BJ (cell line): ENCODE measurements around the gene INSC. TPM values are rescaled to one million over a fixed set of nuclear protein-coding genes. Genes with fewer than 3 reads are reported as not detected.

Experiments
- CTCF ChIA-PET: fragments of 350-600 bp; formaldehyde crosslinking; extraction: SDS; loops from one replicate; lab custom pipeline; 2021; ENCODE audit warnings: antibody characterized with exemption, inconsistent platforms; lab: Yijun Ruan, JAX
- POLR2A ChIA-PET: fragments of 300-600 bp; sonication (Branson Sonifier 250); formaldehyde crosslinking; extraction: SDS; loops from one replicate; lab custom pipeline; 2021; ENCODE audit warnings: antibody characterized with exemption; lab: Charles Lee
- DNase-seq: peaks from one replicate; pipeline ENCODE4 v3.0.0-alpha.2; 2011; ENCODE audit warnings: low read depth
- H3K27me3 ChIP-seq: 2 replicates; pipeline ENCODE4 v1.6.0; 2011; ENCODE audit warnings: low read length; ENCODE audit not compliant: control insufficient read depth, insufficient read depth
- H3K36me3 ChIP-seq: 2 replicates; pipeline ENCODE4 v1.5.1; 2011; ENCODE audit warnings: low read length; ENCODE audit not compliant: control insufficient read depth, insufficient read depth
- H3K4me3 ChIP-seq: 2 replicates; pipeline ENCODE4 v1.5.1; 2011; ENCODE audit warnings: low read depth, mild to moderate bottlenecking, control low read depth, low read length
- polyA plus RNA-seq: library from polyadenylated mRNA; depleted of rRNA; stranded (reverse); fragments of >200 nt; gene quantifications from 2 replicates; pipeline ENCODE4 v1.2.3, GENCODE V29; 2011
- TF ChIP-seq, protein P1 (sequence below): IDR thresholded peaks from 2 replicates; pipeline ENCODE4 v1.5.1; 2011; ENCODE audit warnings: low read depth, mild to moderate bottlenecking, control low read depth, inconsistent platforms, low read length, moderate library complexity; ENCODE audit not compliant: insufficient read depth

The INSC gene
- polyA plus RNA-seq, 1 experiment = 0.10 TPM

DNA sequence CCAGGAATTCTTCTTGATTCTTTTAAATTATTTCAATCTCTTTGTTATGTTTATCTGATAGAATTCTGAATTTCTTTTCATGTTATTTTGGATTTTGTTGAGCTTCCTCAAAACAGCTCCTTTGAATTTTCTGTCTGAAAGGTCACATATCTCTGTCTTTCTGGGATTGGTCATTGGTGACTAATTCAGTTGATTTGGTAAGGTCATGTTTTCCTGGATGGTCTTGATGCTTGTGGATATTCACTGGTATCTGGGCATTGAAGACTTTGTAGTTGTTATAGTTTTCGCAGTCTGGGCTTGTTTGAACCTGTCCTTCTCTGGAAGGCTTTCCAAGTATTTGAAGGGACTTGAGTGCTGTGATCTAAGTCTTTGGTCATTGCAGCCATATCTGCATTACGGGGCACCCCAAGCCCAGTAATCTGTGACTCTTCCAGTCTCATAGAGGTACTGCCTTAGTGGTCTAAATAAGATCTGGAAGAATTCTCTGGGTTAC is 18.9 kb upstream of the INSC start:
- CTCF ChIA-PET = interaction anchor here (0.7 to 16.0 kb wide), 4 partner anchors 9 to 111 kb away, joined by 3 to 276 read pairs (median 3); partner anchors contain the start of gene CALCB
- H3K4me3 ChIP-seq = no peak overlapping the region
- H3K36me3 ChIP-seq = no peaks in the 10 kb centered on the region
- POLR2A ChIA-PET = no interaction called here
- TF ChIP-seq, protein P1, sequence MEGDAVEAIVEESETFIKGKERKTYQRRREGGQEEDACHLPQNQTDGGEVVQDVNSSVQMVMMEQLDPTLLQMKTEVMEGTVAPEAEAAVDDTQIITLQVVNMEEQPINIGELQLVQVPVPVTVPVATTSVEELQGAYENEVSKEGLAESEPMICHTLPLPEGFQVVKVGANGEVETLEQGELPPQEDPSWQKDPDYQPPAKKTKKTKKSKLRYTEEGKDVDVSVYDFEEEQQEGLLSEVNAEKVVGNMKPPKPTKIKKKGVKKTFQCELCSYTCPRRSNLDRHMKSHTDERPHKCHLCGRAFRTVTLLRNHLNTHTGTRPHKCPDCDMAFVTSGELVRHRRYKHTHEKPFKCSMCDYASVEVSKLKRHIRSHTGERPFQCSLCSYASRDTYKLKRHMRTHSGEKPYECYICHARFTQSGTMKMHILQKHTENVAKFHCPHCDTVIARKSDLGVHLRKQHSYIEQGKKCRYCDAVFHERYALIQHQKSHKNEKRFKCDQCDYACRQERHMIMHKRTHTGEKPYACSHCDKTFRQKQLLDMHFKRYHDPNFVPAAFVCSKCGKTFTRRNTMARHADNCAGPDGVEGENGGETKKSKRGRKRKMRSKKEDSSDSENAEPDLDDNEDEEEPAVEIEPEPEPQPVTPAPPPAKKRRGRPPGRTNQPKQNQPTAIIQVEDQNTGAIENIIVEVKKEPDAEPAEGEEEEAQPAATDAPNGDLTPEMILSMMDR = no peak
- no peaks in the 10 kb centered on the region; the same call in none of the 2 replicates for H3K27me3 ChIP-seq
- no peak for DNase-seq

DNA sequence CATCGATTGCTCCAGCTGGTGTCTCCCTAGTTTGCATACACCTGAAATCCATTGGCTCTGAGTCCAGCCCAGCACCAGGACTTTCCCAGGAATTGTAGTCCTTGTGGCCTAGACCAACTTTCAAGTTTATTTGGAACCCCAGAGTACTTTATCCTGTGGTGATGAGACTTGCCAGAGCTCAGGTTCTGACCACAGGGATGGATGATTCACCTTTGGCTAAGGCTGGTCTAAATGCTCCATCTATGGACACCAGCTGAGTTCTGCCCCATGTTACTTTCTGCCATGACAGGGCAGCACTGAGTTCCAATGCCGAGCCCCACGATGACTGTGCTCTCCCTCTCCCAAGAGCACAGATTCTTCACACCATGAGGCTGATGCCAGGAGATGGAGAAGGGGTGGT is 17.3 kb upstream of the INSC start:
- ChIA-PET POLR2A (no interaction called here), CTCF (interaction anchor here (0.9 to 16.0 kb wide), 2 partner anchors 23 to 109 kb away, joined by 4 to 276 read pairs; no protein-coding TSS in a partner anchor)
- DNase-seq = no peak
- TF ChIP-seq, protein P1 = no peak
- no peaks in the 10 kb centered on the region; the same call in none of the 2 replicates for H3K27me3 ChIP-seq
- no peak overlapping the region for H3K4me3 ChIP-seq
- no peaks in the 10 kb centered on the region for H3K36me3 ChIP-seq

DNA sequence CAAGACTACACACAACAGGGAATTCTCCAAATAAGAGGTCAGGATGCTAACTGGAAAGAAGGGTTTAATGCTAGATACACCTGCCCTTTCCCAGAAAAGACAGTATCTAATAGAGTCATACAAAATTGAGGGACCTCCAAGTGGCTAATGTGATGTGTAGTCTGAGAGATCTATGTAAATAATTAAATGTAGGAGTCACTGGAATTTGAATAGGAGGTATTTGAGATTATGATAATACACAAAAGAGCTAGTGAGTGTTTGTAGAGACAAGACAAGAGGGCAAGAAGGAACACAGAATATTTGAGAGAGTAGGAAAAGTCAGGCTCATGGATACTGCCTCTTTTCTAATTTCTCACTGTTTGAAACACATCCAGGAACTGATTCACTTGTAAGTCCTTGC is 15.5 kb upstream of the INSC start:
- no peak overlapping the region for H3K4me3 ChIP-seq
- TF ChIP-seq, protein P1 = no peak
- H3K36me3 ChIP-seq = no peaks in the 10 kb centered on the region
- DNase-seq = no peak
- no peaks in the 10 kb centered on the region; the same call in none of the 2 replicates for H3K27me3 ChIP-seq
- ChIA-PET CTCF (interaction anchor here (0.7 to 16.0 kb wide), 11 partner anchors 8 to 309 kb away, joined by 3 to 276 read pairs (median 4); no protein-coding TSS in a partner anchor), POLR2A (no interaction called here)

DNA sequence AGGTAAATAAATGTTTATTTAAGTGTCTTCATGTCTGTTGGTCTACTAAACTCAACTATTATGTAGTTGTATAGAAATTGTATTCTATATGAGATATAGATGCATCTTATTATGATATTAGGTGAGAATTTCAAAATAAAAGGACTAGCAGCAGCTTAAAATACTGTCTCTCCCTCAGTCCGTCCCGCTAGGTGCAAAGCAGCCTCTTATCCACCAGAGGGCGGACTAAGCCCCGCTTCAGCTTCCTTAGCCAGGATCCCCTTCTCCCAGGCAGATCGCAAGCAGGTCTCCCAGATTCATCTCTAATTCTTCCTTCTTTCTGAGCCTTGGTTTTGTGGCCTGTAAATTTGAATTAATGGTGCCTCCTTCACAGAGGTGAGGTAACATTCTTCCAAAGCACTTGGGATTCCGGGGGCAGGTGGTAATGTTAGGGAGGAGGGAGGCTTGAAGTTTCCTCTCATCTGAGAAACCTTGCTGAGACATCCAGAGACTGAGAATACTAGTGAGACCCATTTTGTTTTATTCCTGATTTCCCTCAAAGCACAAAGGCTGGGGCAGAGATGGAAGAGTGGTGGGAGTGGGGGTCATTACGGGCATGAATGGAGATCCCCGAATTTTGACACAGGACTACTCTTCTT is 13.5 kb upstream of the INSC start:
- POLR2A ChIA-PET = no interaction called here
- H3K4me3 ChIP-seq = no peak overlapping the region
- no peaks in the 10 kb centered on the region; the same call in 1 of the 2 replicates for H3K27me3 ChIP-seq
- CTCF ChIA-PET = interaction anchor here (0.6 to 16.0 kb wide), 29 partner anchors 9 to 516 kb away, joined by 3 to 276 read pairs (median 5); partner anchors contain the start of genes CALCB, CYP2R1 and INSC
- TF ChIP-seq, protein P1 = peak; percentile 96
- no peak for DNase-seq
- H3K36me3 ChIP-seq = no peaks in the 10 kb centered on the region

DNA sequence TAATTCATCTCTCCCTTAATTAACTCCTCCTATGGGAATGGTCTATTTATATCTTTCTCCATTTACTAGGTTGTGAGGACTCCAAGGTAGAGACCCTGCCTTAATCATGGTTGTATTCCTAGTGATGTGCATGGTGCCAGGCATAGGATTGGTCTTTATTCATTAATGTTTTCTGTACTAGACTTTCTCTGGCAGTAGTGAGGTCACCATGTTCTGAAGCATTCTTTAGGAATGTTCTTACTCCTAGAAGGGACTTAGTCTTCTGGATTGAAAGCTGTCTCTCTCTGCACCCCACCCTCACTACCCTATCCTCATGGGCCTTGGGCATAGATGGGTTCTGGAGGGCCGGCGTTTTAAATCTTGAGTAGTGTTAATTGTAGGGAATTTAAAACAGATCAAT is 10.6 kb upstream of the INSC start:
- no peaks in the 10 kb centered on the region for H3K36me3 ChIP-seq
- H3K27me3 ChIP-seq = no peaks in the 10 kb centered on the region; the same call in 1 of the 2 replicates
- CTCF ChIA-PET = interaction anchor here (0.7 to 16.0 kb wide), 8 partner anchors 11 to 196 kb away, joined by 3 to 276 read pairs (median 3); partner anchors contain the start of gene INSC
- no peak overlapping the region for H3K4me3 ChIP-seq
- no peak for DNase-seq
- TF ChIP-seq, protein P1 = no peak
- POLR2A ChIA-PET = no interaction called here
